NCI-H524 (cell line): Measurements from ENCODE around the gene PLEKHM3.
"Not testable (repeated sequence)": the region's sequence is repeated elsewhere in the genome, so short reads cannot be mapped to it uniquely, and the experiment has no call there.

ENCODE experiments used
- DNase-seq, 2 experiments: peaks; one replicate each; lab custom pipeline; 2025; lab: John Stamatoyannopoulos, UW

Gene PLEKHM3

DNA sequence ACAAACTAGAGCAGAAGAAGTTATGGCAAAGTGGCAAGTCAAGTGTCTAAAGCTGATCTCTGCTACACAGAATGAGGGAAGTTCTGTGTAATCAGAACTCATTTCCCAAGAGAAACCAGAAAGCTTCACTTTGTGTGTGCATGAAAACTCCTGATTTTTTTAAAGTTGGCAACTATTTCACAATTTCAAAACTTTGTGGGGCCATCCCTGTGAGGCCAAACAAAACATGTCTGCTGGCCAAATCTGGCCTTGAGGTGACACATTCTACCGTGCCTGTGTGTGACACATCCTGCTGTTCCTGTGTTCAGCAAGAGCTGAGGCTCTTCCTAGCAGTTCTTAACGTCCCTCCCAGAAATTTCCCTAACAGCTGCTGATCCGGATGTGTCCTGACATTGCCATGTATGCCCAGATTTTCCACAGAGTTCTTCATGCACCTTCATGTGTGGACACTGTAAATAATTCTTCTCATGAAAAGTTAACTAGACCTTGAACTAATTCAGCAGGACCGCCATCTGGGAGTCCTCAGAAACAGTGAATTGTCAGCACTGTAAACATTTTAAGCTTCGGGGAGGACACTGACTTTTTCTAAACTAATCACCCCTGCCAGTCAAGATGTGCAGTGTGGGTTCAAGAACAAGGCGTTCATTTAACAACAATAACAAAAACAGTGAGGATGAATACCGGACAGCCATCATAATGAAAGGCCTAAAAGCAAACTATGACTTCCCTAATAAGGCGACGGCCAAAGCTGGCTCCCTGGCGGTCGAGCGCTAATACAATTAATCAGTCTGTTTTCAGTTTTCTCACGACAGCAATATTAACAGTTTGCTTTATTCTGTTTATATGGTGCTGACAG lies 99.0 kb downstream of the PLEKHM3 start:
- peak in 1 of 2 experiments; percentile 10 for DNase-seq

DNA sequence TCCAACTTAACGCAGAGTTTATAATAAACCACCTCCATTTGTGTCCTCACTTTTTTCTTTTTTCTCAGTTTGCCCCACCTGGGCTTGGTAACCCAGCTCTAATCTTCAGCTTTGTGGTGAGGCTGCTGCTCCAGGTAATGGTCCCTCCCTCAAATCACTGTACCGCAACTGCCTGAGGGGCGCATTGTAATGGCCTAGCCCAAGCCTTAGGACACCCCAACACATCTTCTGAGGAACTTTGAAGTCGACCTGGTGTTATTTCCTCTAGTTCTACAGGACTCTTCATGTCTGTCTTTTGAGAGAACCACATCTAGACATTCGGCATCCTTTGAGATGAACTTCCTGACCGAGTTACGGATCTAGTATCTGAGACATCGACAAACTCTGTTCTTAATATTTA lies 99.7 kb downstream of the PLEKHM3 start:
- DNase-seq, result no peak

DNA sequence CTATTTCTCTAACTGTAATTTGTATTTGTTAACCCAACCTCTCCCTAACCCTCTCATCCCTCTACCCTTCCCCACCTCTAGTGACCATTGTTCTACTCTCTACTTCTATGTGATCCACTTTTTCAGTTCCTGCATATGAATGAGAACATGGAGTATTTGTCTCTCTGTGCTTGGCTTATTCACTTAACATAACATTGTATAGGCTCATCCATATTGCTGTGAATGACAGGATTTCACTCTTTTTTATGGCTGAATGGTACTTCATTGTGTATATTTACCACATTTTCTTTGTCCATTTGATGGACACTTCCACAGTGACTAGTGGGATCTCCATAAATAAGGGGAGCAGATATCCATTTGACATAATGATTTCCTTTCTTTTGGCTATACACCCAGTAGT lies 103.7 kb downstream of the PLEKHM3 start:
- no peak for DNase-seq

DNA sequence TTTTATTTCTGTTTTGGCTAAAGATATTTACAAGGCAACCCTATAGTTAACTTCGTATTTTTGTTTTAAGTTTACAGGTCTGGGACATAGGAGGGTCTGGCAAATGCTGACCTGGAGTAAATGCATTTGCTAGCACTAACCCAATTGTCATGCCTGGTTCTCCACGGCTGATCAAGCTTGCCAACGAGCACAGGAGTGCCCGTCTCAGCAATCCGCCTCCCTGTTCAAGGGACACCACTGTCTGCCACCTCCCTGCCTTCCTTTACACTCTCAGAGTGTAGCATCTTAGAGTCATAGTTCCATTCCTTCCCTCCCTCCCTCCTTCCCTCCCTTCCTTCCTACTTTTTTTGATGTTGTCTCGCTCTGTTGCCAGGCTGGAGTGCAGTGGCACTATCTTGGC lies 104.6 kb downstream of the PLEKHM3 start:
- no peak for DNase-seq

DNA sequence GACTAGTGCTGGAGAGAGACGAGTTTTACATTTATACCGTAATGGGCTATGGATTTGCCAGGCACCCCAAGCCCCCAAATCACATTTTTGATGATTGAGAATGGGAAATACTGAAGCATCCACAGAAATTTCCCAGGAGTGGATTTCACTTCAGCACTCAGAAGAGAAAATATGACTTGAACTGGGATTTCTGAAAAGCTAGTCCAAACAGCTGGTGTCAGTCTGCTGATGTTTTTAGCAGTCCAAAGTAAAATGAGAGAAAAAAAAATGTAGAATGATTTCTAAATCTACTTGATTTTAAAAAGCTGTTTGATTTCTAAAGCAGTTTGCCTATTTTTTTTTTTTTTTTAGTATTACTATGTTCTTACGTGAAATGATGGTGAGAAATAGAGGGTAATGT lies 105.0 kb downstream of the PLEKHM3 start:
- no peak for DNase-seq

DNA sequence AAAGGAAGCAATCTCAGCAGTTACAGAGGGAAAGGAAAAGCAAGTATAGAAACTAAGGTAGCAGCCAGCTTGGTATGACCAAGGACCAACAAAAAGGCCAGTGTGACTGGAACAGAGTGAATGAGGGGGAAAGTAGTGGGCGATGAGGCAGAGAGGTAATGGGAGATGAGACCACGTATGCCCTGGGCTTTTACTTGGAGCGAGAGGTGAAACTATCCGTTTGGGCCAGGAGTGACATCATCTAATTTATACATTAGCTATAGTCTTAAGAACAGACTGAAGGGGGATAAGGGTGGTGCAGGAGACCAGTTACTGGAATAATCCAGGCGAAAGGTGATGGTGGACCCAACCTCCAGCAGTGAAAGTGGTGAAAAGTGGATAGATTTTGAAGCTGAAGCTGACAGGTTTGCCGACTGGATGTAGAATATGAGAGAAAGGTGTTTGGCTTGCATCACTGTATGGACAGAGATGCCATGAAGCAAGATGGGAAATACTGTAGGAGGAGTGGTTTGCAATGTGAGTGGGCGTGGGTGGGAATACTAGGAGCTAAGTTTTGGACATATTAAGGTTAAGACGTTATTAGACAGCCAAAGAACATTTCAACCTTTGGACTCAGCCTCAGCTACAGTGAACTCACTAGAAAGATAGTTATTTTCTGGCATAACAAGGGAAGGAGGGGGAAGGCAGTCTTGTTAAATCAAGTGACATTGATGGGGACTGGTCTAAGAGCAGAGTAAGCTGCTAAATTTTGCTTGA lies 106.0 kb downstream of the PLEKHM3 start:
- DNase-seq, result no peak

DNA sequence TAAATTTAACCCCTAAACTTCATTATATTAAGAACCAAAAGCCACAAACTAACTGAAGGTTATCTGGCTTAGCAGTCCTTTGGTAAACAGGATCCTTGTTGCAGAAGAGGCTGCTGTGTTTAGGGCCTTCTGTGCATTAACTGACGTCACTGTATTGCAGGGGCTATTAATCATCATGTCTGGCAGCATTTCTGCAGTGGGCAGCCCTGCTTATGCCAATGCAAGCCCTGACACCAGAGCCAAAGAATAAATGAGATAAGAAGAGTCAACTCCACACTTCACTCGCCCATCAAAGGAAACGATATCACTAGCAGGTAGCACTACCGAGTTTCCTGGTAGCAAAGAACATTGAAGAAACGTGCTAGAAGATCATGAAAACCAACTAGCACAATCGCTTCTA lies 110.6 kb downstream of the PLEKHM3 start:
- DNase-seq, result no peak

DNA sequence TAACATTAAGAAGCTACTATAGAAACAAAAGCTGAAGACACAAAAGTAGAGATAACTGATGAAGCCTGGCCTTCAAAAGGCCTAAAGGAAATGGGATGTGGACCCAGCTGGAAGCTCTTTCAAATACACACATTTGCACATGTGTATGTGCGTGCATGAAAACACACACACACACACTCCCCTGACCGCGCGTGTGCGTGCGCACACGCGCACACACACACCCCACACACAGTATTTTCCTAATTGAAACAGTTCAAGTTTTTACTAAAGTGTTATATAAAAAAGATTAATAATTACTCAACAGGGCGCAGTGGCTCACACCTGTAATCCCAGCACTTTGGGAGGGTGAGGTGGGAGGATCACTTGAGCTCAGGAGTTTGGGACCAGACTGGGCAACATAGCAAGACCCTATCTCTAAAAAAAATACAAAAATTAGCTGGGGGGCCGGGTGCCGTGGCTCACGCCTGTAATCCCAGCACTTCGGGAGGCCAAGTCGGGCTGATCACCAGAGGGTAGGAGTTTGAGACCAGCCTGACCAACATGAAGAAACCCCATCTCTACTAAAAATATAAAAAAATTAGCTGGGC lies 111.5 kb downstream of the PLEKHM3 start:
- DNase-seq, result no peak

DNA sequence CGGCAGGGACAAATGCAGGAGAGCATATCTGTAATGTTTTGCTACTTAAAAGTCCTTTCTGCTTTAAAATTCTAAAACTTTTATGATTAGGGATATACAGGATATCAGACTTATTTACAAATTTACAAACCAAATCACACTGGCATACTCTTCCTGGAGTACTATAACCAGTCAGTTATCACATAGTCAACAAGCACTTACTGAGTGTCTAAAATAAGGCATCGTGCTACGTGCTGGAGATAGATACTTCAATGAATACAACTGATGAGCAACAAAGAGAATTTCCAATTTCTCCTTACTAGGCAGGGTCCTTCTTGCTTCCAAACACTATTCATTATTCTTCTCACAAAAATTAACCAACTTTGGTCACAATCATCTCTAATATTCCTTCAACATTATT lies 113.5 kb downstream of the PLEKHM3 start:
- DNase-seq, result no peak

DNA sequence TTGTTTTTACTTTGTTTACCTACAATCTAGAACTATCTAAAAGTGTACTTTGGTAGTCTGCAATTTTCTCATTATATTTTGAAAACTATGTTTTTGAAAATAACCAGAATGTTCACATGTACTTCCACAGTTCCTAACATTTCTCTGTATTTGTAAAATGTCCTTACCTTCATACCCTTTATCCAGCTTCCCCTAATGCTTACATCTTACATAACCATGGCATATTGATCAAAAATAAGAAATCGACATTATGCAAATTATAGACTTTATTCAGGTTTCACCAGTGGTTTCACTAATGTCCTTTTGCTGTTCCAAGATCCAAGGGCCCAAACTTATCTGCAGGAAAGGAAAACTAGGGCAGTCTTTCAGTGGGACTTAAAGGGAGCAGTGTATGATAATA lies 114.1 kb downstream of the PLEKHM3 start:
- DNase-seq, result no peak

DNA sequence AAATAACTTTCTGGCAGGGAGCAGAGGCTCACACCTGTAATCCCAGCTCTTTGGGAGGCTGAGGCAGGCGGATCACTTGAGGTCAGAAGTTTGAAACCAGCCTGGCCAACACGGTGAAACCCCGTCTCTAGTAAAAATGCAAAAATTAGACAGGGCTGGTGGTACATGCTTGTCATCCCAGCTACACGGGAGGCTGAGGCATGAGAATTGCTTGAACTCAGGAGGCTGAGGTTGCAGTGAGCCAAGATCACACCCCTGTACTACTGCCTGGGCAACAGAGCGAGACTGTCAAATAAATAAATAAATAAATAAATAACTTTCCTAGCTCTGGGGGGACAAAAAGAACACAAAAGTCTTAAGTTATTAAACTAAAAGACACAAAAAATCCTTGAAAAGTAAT lies 118.8 kb downstream of the PLEKHM3 start:
- DNase-seq, result not testable (repeated sequence)

DNA sequence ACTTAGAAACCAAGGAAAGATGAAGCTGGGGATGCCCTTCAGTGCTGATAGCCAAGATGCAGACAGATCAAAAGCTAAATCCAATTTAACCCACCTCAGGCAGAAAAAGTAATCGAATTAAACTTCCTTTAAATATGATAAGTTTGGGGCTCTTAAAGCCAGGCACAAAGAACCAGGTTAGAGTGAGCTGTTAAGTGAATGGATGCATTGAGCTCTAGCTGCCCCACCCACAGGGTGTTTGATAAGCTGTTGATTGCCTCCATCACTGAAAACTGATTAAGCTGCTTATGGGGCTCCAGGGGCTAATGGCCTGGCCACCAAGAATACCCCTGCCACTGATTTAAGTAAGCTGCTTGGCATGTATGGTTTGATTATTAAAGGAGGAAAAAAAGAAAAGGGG lies 119.8 kb downstream of the PLEKHM3 start:
- DNase-seq, result no peak

DNA sequence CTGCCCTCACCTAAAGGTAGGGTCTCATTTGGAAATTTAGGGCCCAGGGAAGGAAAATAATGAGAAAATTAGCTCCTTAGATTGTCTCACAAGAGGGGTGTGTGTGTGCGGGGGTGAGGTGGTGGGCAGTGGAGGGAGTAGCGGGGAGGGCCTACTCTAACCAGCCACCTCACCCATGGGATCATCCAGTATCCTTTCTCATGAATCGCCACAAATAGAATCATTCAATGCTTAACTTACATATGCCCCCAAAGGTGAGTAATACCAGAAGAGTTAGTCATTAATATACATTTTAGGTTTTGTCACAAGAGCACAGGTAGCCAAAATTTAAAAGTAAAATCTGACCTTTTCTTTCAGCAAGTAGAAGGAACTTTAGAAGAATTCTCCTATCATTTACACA lies 122.1 kb downstream of the PLEKHM3 start:
- DNase-seq, result no peak

DNA sequence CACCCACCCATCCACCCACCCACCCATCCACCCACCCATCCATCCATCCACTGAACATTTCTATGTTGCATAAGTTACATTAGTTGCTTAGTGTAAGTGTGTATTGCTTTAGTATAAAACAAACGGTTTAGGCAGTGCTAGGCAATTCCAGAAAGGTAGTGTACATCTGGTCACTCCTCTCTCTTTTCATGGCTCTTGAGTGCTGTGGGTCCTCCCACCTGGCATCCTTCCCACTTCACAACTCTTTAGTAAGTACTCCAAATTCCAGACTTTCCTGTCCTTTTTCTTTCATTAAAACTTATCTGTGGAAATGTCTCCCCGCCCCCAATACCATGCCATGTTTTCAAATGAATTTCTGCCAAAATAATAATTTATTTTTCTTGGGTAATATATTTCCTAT lies 122.5 kb downstream of the PLEKHM3 start:
- DNase-seq, result peak in 1 of 2 experiments; percentile 39

DNA sequence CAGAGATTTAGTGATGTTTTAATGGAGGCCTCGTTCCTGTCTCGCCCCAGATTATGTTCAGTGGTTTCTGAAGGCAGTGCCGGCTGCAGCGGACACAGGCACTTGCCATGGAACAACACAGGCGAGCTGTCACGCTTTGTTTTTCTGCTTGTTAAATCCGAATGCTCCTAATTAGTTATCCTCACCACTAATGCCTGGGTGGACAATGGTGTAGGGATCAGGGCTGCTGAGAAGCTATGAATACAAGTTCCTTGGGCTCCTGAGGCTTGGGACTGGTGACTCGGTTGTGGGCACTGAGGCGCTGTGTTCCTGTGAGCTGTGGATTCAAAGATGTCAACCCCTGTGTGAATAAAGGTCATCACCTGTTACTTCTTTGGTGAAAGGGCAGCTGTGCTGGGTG lies 123.5 kb downstream of the PLEKHM3 start:
- DNase-seq, result no peak

DNA sequence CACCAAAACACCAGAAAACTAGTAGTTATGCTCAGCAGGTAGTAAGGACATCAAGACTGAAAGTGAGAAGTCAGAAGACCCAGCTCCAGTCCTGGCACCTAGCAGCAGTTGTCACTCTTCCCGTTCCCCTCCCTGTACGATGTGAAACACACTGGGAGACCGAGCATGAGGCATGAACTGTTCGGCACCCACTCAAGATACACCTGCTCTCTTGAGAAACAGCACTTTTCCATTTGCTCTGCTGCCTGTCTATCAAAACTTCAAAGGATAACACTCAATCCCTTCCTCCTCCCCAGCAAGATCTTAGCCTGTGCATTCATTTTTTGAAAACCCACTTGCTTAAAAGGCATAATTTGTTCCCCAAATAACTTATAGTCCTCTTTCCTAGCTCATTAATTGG lies 123.9 kb downstream of the PLEKHM3 start:
- no peak for DNase-seq

DNA sequence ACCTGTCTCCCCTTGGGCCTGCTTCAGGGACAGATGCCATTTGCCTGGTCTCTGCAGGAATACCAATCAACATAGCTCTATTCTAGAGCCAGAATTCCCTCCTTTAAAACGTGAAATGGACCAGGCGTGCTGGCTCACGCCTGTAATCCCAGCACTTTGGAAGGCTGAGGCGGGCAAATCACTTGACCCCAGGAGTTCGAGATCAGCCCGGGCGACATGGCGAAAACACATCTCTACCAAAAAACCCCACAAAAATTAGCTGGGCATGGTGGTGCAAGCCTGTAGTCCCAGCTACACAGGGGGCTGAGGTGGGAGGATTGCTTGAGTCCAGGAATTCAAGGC lies 127.0 kb downstream of the PLEKHM3 start:
- DNase-seq, result no peak

DNA sequence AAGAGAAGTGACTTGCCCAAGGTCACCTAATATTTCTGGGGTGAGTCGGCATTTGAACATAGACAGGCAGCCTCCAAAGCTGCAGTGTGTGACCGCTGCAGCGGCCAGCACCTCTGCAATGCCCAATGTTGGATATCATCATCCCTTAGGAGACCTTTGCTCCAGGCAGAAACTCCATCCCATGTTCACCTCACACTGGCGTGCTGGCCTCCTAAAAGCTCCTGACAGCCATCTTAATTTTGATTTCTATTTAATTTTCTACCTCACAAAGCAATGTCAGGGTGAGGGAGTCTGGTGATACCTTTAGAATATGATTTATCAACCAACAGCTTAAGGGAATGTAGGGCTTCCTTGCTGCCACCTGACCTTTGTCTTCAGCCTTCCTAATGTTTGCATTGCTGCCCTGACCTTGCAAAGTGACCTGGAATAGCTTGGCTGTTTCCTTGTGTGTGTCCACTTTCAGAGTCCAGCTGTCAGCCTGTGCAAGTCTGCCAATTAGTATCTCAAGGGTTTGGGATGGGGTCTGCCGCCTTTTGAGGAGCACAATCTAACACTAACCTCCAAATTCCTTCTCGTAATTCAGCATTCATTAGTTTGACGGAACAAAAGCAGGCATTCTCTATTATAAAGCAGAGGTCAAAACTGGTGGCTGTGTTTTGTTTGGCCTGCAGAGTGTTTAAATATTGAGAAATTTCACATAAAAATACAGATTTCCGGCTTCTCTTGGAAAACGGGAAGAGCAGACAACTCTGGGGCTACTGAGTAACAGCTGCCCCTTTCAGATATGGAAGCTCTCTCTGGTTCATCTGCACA lies 127.6 kb downstream of the PLEKHM3 start:
- DNase-seq, result no peak

DNA sequence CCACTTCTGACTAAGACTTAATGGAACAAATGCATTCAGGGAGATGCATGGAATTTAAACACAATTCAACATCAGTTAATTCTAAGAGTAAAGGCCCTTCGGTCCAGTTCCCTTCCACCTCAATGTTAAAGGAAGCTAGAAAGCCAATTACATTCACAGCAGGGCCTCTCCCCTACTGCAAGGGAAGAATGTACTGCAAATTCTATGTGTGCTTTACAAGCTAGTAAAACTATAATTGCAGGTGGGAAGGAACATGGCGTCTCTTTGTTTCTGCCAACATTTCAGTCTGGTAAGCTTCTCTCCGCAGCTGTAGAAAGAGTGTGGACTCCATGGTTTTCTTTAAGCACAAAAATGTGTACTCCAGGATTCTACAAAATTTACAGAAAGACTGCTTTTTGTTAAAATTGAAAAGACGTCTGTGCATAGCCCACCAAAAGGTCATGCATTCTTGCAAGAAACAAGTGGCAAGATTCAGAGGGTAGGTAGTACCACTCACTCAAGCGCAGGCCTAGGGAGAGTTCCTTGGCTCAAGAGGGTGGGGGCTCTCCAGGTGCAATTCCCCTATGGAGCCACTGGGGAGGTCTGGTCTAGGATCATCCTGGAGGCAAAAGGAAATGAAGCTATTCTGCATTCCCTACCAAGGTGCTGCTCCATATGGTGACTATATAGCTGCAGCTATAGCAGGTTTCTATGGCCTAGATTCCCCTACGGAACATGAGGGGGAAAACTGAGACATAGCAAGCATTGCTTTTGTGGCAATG lies 128.6 kb downstream of the PLEKHM3 start:
- peak in 1 of 2 experiments; percentile 8 for DNase-seq

DNA sequence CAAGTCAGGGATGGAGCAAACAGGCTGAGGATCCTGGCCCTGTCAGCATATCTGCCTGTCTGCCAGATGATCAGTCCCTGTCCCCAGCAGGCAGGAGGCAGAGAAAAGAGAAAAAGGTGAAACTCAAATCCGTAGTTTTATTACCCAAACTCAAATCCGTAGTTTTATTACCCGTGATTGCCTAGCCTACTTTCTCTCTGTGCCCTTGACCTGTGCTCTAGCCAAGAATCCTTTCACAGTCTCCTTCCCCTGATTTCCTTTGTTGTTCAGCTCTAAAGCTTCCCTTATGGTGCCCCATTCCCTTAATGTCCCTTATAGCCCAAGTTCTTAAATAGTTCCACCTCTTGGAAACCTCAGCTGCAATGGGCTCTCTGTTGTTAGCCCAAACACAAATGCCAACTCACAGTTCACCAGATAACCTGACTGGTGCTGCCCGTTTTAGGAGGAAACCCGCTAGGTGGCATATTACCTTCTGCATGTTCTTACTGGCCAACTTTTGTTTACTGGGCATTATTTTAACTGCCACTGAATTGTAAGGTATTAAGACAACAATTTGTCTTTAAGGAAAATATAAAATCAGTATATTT lies 130.0 kb downstream of the PLEKHM3 start:
- no peak for DNase-seq

DNA sequence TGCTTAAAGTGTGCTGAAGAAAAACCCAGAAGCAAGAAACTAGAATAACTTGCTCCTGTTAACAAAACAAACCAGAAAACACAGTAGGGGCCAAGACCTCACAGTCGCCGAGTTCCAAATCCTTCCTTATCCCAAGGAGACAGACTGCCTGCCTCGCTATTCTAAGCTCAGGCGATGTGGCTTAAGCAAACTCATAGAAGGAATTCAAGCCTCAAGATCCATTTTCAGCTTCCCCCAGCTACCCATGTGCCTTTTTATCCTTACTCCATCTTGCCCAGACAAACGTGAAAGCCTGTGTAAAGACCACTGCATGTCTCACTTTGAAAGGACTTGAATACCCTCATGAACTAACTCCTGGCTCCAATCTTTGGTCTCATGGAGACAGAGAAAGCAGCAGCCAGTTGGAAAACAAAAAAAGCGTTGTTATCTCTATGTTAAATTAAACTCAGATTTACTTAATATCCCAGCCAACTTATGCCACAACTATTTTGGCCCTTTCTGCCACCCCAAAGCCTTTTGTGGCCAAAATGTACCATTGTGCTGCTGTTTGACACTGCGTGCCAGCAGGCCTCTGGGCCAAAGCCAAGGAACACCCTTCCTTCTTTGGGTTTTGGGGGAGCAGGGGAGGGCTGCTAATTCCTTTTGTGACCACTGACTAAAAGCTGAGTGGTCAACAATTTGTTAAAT lies 132.5 kb downstream of the PLEKHM3 start:
- DNase-seq, result no peak
